ENCODE results near the gene MEIOSIN. TPM values are rescaled to one million over a fixed set of nuclear protein-coding genes. Genes with fewer than 3 reads are reported as not detected.
"Not testable (repeated sequence)": the region's sequence is repeated elsewhere in the genome, so short reads cannot be mapped to it uniquely, and the experiment has no call there.

MEIOSIN gene
- total and polyA plus RNA-seq, 2 of the 4 experiments (the other 2 are of a cell fraction): not detected

DNA sequence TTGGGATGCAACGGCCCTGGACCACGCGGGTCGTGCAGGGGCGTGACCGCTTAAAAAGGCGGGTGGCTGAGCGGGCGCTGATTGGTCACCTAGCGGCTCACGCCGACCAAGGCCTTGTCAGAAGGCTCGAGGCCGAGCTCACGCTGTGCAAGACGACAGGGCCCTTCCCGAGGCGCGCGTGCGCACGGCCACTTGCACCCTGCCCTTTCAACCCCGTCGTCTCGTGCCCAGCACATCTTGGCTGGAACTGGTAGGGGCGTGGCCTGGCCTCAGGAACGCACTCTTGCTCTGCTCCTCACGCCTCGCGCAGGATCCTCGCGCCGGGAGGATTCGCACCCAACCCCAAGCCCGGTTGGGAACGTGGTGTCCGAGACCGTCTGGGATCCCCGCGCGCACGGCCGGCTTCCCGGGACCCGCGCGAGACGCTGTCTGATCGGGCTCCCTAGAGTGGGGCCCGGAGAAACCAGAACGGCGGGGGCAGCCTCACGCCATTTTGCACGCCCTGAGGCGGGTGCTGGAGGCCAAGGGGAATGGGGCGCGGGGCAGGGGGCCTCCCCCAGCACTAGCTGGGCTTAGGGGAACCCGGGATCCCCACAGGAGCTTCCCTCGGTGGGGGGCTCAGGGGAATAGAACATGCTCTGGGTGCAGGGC lies at the start of gene MEIOSIN (continued):
- TF ChIP-seq NFE2L2 (IDR thresholded peaks at IDR 0.05; ENCODE audit: low read depth, low read length) (no peak), MXI1 (IDR thresholded peaks at IDR 0.05; ENCODE audit: borderline replicate concordance, low read depth, low read length) (no peak)

- H4K8ac ChIP-seq (ENCODE audit: low read depth in 2 of 2, low read length in 2 of 2); H2AK5ac ChIP-seq (ENCODE audit: low read depth, low read length); H3K9ac ChIP-seq (ENCODE audit: low read depth, low read length); H3K9me1 ChIP-seq (ENCODE audit: insufficient read depth, low read length); H3K27ac ChIP-seq (ENCODE audit: insufficient read depth, low read length); POLR2A ChIA-PET (ENCODE audit: unreplicated experiment); H3K4ac ChIP-seq (ENCODE audit: low read depth, low read length); H4K5ac ChIP-seq (ENCODE audit: low read depth, low read length); H2AK9ac ChIP-seq (replicated peaks; ENCODE audit: low read depth, low read length, poor library complexity); H2BK5ac ChIP-seq (ENCODE audit: low read depth, low read length, poor library complexity, severe bottlenecking); H2BK20ac ChIP-seq (ENCODE audit: low read depth, low read length); H3K9me3 ChIP-seq (ENCODE audit: control insufficient read depth, insufficient read depth, low read length); H3K14ac ChIP-seq (replicated peaks; ENCODE audit: low read depth, low read length); BruUV-seq (replicated peaks); H2BK15ac ChIP-seq (ENCODE audit: low read depth, low read length); H4K20me1 ChIP-seq (ENCODE audit: insufficient read depth, low read length); H3K56ac ChIP-seq (ENCODE audit: extremely low read depth, insufficient read depth, low read length); H3K4me3 ChIP-seq (ENCODE audit: insufficient read depth, low read depth, low read length); H2BK120ac ChIP-seq (ENCODE audit: low read depth, low read length); H3K18ac ChIP-seq (ENCODE audit: low read depth, low read length); H2AFZ ChIP-seq (replicated peaks; ENCODE audit: low read length, poor library complexity); H3K4me2 ChIP-seq (ENCODE audit: low read depth, low read length); H3K27me3 ChIP-seq (ENCODE audit: control insufficient read depth, insufficient read depth, low read length); ATAC-seq (ENCODE audit: low read depth); dilution Hi-C loops (cut with HindIII; ENCODE audit: low sequenced_read_pairs, unreplicated experiment); DNase-seq; H3K23ac ChIP-seq (ENCODE audit: low read depth, low read length); H3K4me1 ChIP-seq (ENCODE audit: control insufficient read depth, insufficient read depth, low read length); in situ Hi-C loops (cut with MboI; ENCODE audit: low sequenced_read_pairs); H4K91ac ChIP-seq (ENCODE audit: insufficient read depth, low read depth, low read length); intact Hi-C loops (cut with micrococcal nuclease): not testable (repeated sequence)
- WGBS, 2 experiments (ENCODE audit: extremely low coverage in 2 of 2, insufficient read length in 1 of 2): 92% methylated on average over 4 of the region's 11 CpGs; no CpG with 5 or more reads in 1 of the 2 experiments
- Histone ChIP-seq H3K79me1 (ENCODE audit: low read depth in 1 of 2, low read length in 2 of 2) (peaks cover 3 to 20% of the 10 kb centered on the region in 2 experiments; a peak in 2 of 4 replicates), H3K36me3 (ENCODE audit: control insufficient read depth, insufficient read depth, low read length) (peaks cover 39% of the 10 kb centered on the region)
- CTCF ChIA-PET: interaction anchor here (0.6 kb wide), 1 partner anchor 448 kb away, joined by 3 read pairs; no protein-coding TSS in a partner anchor
Observed at GRCh38 chr19:45685045-45685444, 48.2 kb upstream of the MEIOSIN start.
